ENCODE measurements around the gene ADGRL2. TPM values are rescaled to one million over a fixed set of nuclear protein-coding genes. Genes with fewer than 3 reads are reported as not detected.

Gene ADGRL2
- total RNA-seq, 1 donor from 2014 or later, result 25.1 TPM

DNA sequence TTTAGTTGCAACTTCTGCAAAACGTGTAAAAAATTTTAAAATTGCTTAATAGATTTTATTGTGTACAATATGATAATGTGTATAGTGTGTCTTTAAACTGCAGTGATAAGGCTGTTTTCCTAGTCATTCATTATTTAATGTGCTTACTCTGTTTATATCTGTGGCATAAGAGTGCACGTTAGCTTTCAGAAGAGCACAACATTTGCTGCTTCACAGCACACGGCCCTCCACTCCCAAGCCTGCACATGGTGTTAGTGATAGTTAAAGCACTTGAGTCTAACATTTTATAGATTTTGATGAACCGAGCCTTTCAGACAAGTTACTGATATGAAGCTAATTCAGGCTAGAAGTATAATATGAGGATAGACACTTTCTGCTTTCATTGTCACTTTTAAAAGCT is 120.6 kb downstream of the ADGRL2 start:
- no peaks in the 10 kb centered on the region for H3K36me3 ChIP-seq (ENCODE audit: control insufficient read depth, insufficient read depth, low read length)
- TF ChIP-seq, protein P1, sequence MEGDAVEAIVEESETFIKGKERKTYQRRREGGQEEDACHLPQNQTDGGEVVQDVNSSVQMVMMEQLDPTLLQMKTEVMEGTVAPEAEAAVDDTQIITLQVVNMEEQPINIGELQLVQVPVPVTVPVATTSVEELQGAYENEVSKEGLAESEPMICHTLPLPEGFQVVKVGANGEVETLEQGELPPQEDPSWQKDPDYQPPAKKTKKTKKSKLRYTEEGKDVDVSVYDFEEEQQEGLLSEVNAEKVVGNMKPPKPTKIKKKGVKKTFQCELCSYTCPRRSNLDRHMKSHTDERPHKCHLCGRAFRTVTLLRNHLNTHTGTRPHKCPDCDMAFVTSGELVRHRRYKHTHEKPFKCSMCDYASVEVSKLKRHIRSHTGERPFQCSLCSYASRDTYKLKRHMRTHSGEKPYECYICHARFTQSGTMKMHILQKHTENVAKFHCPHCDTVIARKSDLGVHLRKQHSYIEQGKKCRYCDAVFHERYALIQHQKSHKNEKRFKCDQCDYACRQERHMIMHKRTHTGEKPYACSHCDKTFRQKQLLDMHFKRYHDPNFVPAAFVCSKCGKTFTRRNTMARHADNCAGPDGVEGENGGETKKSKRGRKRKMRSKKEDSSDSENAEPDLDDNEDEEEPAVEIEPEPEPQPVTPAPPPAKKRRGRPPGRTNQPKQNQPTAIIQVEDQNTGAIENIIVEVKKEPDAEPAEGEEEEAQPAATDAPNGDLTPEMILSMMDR (IDR thresholded peaks at IDR 0.05; ENCODE audit: insufficient read depth, low read length, poor library complexity, severe bottlenecking), result no peak
- H3K27me3 ChIP-seq (ENCODE audit: control insufficient read depth, insufficient read depth, low read length), result no peaks in the 10 kb centered on the region
- no peak overlapping the region for H3K4me3 ChIP-seq (ENCODE audit: low read depth, low read length)
- DNase-seq (ENCODE audit: low read depth), result no peak

DNA sequence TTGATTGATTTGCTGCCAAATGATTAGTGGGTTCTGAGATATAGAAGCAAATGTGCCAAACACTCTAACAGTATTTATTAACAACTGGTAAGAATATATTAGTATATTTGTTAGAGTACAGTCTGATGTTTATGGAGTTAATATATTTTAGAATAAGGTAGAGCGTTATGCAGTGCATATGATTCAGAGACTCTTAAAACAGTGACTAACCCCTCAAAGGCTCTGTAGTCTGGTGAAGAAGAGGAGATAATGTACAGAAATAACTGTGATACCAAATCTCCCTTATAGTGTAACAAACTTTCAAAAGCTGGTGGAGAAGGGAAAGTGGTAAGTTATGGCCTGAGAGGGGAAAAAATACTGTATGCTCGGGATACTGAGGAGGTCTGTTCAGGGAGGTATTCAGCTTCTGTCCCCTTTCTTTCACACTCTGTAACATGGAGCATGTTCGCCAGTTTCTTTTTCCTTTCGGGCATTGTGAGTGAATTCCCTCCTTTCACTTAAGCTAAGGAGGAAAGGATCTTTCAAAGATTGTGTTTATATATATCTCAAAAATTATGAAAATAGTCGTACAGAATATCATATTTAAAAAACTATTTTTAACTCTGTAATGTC is 121.2 kb downstream of the ADGRL2 start:
- no peak overlapping the region for H3K4me3 ChIP-seq (ENCODE audit: low read depth, low read length)
- TF ChIP-seq, protein P1 (IDR thresholded peaks at IDR 0.05; ENCODE audit: insufficient read depth, low read length, poor library complexity, severe bottlenecking), result no peak
- DNase-seq (ENCODE audit: low read depth), result no peak
- H3K27me3 ChIP-seq (ENCODE audit: control insufficient read depth, insufficient read depth, low read length), result no peaks in the 10 kb centered on the region
- H3K36me3 ChIP-seq (ENCODE audit: control insufficient read depth, insufficient read depth, low read length), result no peaks in the 10 kb centered on the region

- H3K36me3 ChIP-seq (ENCODE audit: control insufficient read depth, insufficient read depth, low read length), result no peaks in the 10 kb centered on the region
- H3K4me3 ChIP-seq (ENCODE audit: low read depth, low read length), result no peak overlapping the region
- TF ChIP-seq, protein P1 (IDR thresholded peaks at IDR 0.05; ENCODE audit: insufficient read depth, low read length, poor library complexity, severe bottlenecking), result no peak
- DNase-seq (ENCODE audit: low read depth), result no peak
- no peaks in the 10 kb centered on the region for H3K27me3 ChIP-seq (ENCODE audit: control insufficient read depth, insufficient read depth, low read length)
These were observed 122.2 kb downstream of the ADGRL2 start for GRCh38 chr1:81922955-81923354.

DNA sequence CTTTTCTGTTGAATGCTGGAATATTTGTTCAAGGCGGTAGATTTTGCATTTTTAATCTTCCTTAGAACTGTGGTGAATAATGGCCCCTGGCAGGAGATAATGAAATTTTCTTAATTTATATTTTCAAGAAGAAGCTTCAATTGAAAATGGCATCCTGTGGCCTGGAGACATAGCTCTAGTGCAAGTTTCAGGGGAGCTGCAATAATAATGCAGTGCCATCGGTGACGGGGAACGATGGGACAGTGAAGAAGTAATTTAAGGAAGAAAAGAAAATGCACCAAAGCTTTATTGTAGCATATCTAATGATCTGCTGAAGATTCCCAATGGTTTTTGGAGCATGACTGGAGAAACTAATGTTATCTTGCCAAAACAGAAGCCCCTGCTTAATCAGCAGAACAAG is 128.4 kb downstream of the ADGRL2 start:
- H3K4me3 ChIP-seq (ENCODE audit: low read depth, low read length), result no peak overlapping the region
- H3K36me3 ChIP-seq (ENCODE audit: control insufficient read depth, insufficient read depth, low read length), result no peaks in the 10 kb centered on the region
- DNase-seq (ENCODE audit: low read depth), result no peak
- TF ChIP-seq, protein P1 (IDR thresholded peaks at IDR 0.05; ENCODE audit: insufficient read depth, low read length, poor library complexity, severe bottlenecking), result no peak
- no peaks in the 10 kb centered on the region for H3K27me3 ChIP-seq (ENCODE audit: control insufficient read depth, insufficient read depth, low read length)

GRCh38 chr1:81936853-81937252 is 136.1 kb downstream of the ADGRL2 start:
- DNase-seq (ENCODE audit: low read depth), result no peak
- H3K27me3 ChIP-seq (ENCODE audit: control insufficient read depth, insufficient read depth, low read length), result no peaks in the 10 kb centered on the region
- no peaks in the 10 kb centered on the region for H3K36me3 ChIP-seq (ENCODE audit: control insufficient read depth, insufficient read depth, low read length)
- TF ChIP-seq, protein P1 (IDR thresholded peaks at IDR 0.05; ENCODE audit: insufficient read depth, low read length, poor library complexity, severe bottlenecking), result no peak
- H3K4me3 ChIP-seq (ENCODE audit: low read depth, low read length), result no peak overlapping the region

- DNase-seq (ENCODE audit: low read depth), result no peak
- H3K36me3 ChIP-seq (ENCODE audit: control insufficient read depth, insufficient read depth, low read length), result no peaks in the 10 kb centered on the region
- H3K4me3 ChIP-seq (ENCODE audit: low read depth, low read length), result no peak overlapping the region
- H3K27me3 ChIP-seq (ENCODE audit: control insufficient read depth, insufficient read depth, low read length), result no peaks in the 10 kb centered on the region
- TF ChIP-seq, protein P1 (IDR thresholded peaks at IDR 0.05; ENCODE audit: insufficient read depth, low read length, poor library complexity, severe bottlenecking), result no peak
These were observed 137.2 kb downstream of the ADGRL2 start for GRCh38 chr1:81937791-81938450.
